HepG2 (cell line): ENCODE measurements around the gene SFXN5. TPM values are rescaled to one million over a fixed set of nuclear protein-coding genes. Genes with fewer than 3 reads are reported as not detected.

Source experiments
- DNMT3B ChIP-seq: conservative IDR thresholded peaks from 2 replicates; pipeline ENCODE4 v1.6.1; 2016; ENCODE audit warnings: missing biosample characterization, control low read depth
- ESRRA ChIP-seq: sonication (generic); formaldehyde crosslinking; IDR thresholded peaks from 2 replicates; pipeline ENCODE4 v1.5.1; 2020; ENCODE audit warnings: mild to moderate bottlenecking, low read depth, missing genetic modification reagents
- FOXO1 ChIP-seq: sonication (generic); formaldehyde crosslinking; IDR thresholded peaks from 2 replicates; pipeline ENCODE4 v1.4.0; 2020; ENCODE audit warnings: missing genetic modification reagents
- FOXO4 ChIP-seq: sonication (generic); formaldehyde crosslinking; conservative IDR thresholded peaks from 2 replicates; pipeline ENCODE4 v1.8.1; 2023; ENCODE audit warnings: missing genetic modification reagents
- HNF4A ChIP-seq: sonication (generic); formaldehyde crosslinking; IDR thresholded peaks from 2 replicates; pipeline ENCODE4 v1.4.0; 2020; ENCODE audit warnings: missing genetic modification reagents
- HNF4G ChIP-seq, 2 experiments: sonication (generic) in 1 of 2; formaldehyde crosslinking in 1 of 2; IDR thresholded peaks; 2 replicates each; pipeline versions ENCODE4 v1.4.0 to v1.6.1; 2011 to 2020; ENCODE audit warnings: borderline replicate concordance in 2 of 2, low read depth in 2 of 2, mild to moderate bottlenecking in 2 of 2, low read length in 1 of 2, missing genetic modification reagents in 1 of 2, moderate library complexity in 1 of 2
- KDM3A ChIP-seq: IDR thresholded peaks from 2 replicates; pipeline ENCODE4 v1.6.1; 2018; ENCODE audit warnings: low read depth, missing compliant biosample characterization
- MIER3 ChIP-seq: IDR thresholded peaks from 2 replicates; pipeline ENCODE4 v1.6.1; 2016; ENCODE audit warnings: missing compliant biosample characterization, borderline replicate concordance
- MNT ChIP-seq: fragments of 450-650 bp; IDR thresholded peaks from 2 replicates; pipeline ENCODE4 v1.6.1; 2016
- NFKB2 ChIP-seq: sonication (generic); formaldehyde crosslinking; IDR thresholded peaks from 2 replicates; pipeline ENCODE4 v1.4.0; 2020; ENCODE audit warnings: missing genetic modification reagents, borderline replicate concordance
- PLRG1 ChIP-seq: fragments of 450-650 bp; conservative IDR thresholded peaks from 2 replicates; pipeline ENCODE4 v1.6.1; 2016
- USF2 ChIP-seq, 2 experiments: sonication (generic) in 1 of 2; formaldehyde crosslinking in 1 of 2; IDR thresholded peaks; 2 replicates each; pipeline versions ENCODE4 v1.5.1 to v1.6.1; 2011 to 2020; ENCODE audit warnings: borderline replicate concordance in 1 of 2, low read depth in 1 of 2, low read length in 1 of 2, mild to moderate bottlenecking in 1 of 2, missing genetic modification reagents in 1 of 2, moderate library complexity in 1 of 2
- ZBTB14 ChIP-seq: sonication (generic); formaldehyde crosslinking; IDR thresholded peaks from 2 replicates; pipeline ENCODE4 v1.4.0; 2020; ENCODE audit warnings: missing genetic modification reagents
- ZBTB2 ChIP-seq: sonication (generic); formaldehyde crosslinking; IDR thresholded peaks from 2 replicates; pipeline ENCODE4 v1.8.0; 2022; ENCODE audit warnings: low read depth, missing genetic modification reagents
- ZFP90 ChIP-seq: sonication (generic); formaldehyde crosslinking; IDR thresholded peaks from 2 replicates; pipeline ENCODE4 v1.8.0; 2022; ENCODE audit warnings: missing genetic modification reagents, mild to moderate bottlenecking, inconsistent platforms, borderline replicate concordance
- ZNF597 ChIP-seq: sonication (generic); formaldehyde crosslinking; IDR thresholded peaks from 2 replicates; pipeline ENCODE4 v1.5.0; 2020; ENCODE audit warnings: missing genetic modification reagents
- ZNF772 ChIP-seq: sonication (generic); formaldehyde crosslinking; IDR thresholded peaks from 2 replicates; pipeline ENCODE4 v1.5.0; 2020; ENCODE audit warnings: mild to moderate bottlenecking, missing genetic modification reagents
- polyA plus RNA-seq, 8 experiments: library from polyadenylated mRNA; depleted of rRNA in 3 of 8; stranded (reverse) in 7 of 8; unstranded in 1 of 8; fragments of >200 nt; fragmentation: Illumina TruSeq in 4 of 8; extraction: Trizol in 4 of 8; gene quantifications; 2 replicates each; pipeline versions ENCODE4 v1.2.1 to v1.2.3, GENCODE V29; 2011 to 2016; ENCODE audit warnings: low read depth in 4 of 8, missing spikeins in 1 of 8, mixed read lengths in 1 of 8; ENCODE audit not compliant: insufficient read depth in 1 of 8
- total RNA-seq, 5 experiments: library from RNA; depleted of rRNA; stranded (reverse); fragments of >200 nt; fragmentation: Illumina TruSeq; extraction: Trizol; gene quantifications; 2 replicates each; pipeline ENCODE4 v1.2.3, GENCODE V29; 2016; ENCODE audit warnings: low read depth in 1 of 5

SFXN5 gene
- total and polyA plus RNA-seq, 2 of the 13 experiments (the other 11 are each of a cell fraction or from before 2014, with no cell fraction given): 34.9 to 37.4 TPM

- TF ChIP-seq HNF4G (IDR thresholded peaks at IDR 0.05; ENCODE audit: borderline replicate concordance, low read depth, low read length): peak; percentile 86
- no peak; the same call in 1 of the 2 replicates for TF ChIP-seq HNF4G (CRISPR knock-in tag; IDR thresholded peaks at IDR 0.05; ENCODE audit: borderline replicate concordance, low read depth)
- TF ChIP-seq ESRRA (CRISPR knock-in tag): peak; percentile 76; the same call in 1 of the 2 replicates
- no peak for TF ChIP-seq USF2 (IDR thresholded peaks at IDR 0.05; ENCODE audit: low read depth, low read length)
- no peak for TF ChIP-seq USF2 (CRISPR knock-in tag; IDR thresholded peaks at IDR 0.05; ENCODE audit: borderline replicate concordance)
- no peak for TF ChIP-seq ZNF597 (CRISPR knock-in tag)
- no peak for TF ChIP-seq FOXO4
- no peak for TF ChIP-seq ZBTB2 (CRISPR knock-in tag)
- TF ChIP-seq KDM3A (CRISPR knock-in tag): peak; percentile 86
- TF ChIP-seq MNT: no peak
- no peak for TF ChIP-seq ZBTB14 (CRISPR knock-in tag)
- 0 out of 2 replicates have a peak, but pooled peaks have one; percentile 51 for TF ChIP-seq MIER3 (CRISPR knock-in tag)
- TF ChIP-seq NFKB2 (CRISPR knock-in tag): no peak
- TF ChIP-seq FOXO1: peak; percentile 50; the same call in 1 of the 2 replicates
- no peak for TF ChIP-seq DNMT3B (CRISPR knock-in tag)
- TF ChIP-seq ZFP90 (CRISPR knock-in tag): no peak
- no peak for TF ChIP-seq PLRG1
- peak; percentile 64 for TF ChIP-seq HNF4A
- TF ChIP-seq ZNF772 (CRISPR knock-in tag): peak; percentile 89
Observed at GRCh38 chr2:72915907-72916742, 155.4 kb downstream of the SFXN5 start (continued).
